GM12874 (cell line): ENCODE data around the gene RSBN1.

Experiments
- CTCF ChIP-seq: IDR thresholded peaks from 2 replicates; pipeline ENCODE4 v1.5.1; 2011; ENCODE audit warnings: low read depth, mild to moderate bottlenecking, control low read depth, low read length, moderate library complexity; ENCODE audit not compliant: insufficient read depth

RSBN1 gene

GRCh38 chr1:113856401-113856790 is 44.1 kb upstream of the RSBN1 start:
- TF ChIP-seq CTCF: no peak

GRCh38 chr1:113855630-113856400 is 43.5 kb upstream of the RSBN1 start:
- no peak for TF ChIP-seq CTCF

GRCh38 chr1:113854234-113854633 is 42.0 kb upstream of the RSBN1 start:
- no peak for TF ChIP-seq CTCF

GRCh38 chr1:113850127-113850796 is 38.0 kb upstream of the RSBN1 start:
- no peak for TF ChIP-seq CTCF

GRCh38 chr1:113849072-113849471 is 36.8 kb upstream of the RSBN1 start:
- no peak for TF ChIP-seq CTCF

- TF ChIP-seq CTCF: no peak
Measured at GRCh38 chr1:113846391-113847035, 34.2 kb upstream of the RSBN1 start.

GRCh38 chr1:113836534-113836933 is 24.3 kb upstream of the RSBN1 start:
- TF ChIP-seq CTCF: no peak
